Measurements from ENCODE around the gene ASTN2. TPM values are rescaled to one million over a fixed set of nuclear protein-coding genes. Genes with fewer than 3 reads are reported as not detected.

Gene ASTN2
- total and polyA plus RNA-seq, 2 donors (not counting 3 experiments of a cell fraction or from before 2014, with no cell fraction given), result 1.0 to 1.9 TPM

GRCh38 chr9:116944714-116945534 is 469.9 kb downstream of the ASTN2 start:
- POLR2A ChIA-PET, result no interaction called here
- CTCF ChIA-PET, result no interaction called here
- TF ChIP-seq MYC (IDR thresholded peaks at IDR 0.05; ENCODE audit: low read depth, low read length), result no peak
- no peak for TF ChIP-seq EZH2 (IDR thresholded peaks at IDR 0.05; ENCODE audit: borderline replicate concordance, low read depth, low read length, severe bottlenecking)
- no peak for TF ChIP-seq POLR2AphosphoS5 (IDR thresholded peaks at IDR 0.05; ENCODE audit: insufficient read depth, low read depth, low read length)
- TF ChIP-seq JUN (IDR thresholded peaks at IDR 0.05; ENCODE audit: borderline replicate concordance, insufficient read depth, insufficient read length, low read depth), result no peak
- no peak for TF ChIP-seq GATA2 (IDR thresholded peaks at IDR 0.05; ENCODE audit: insufficient read depth, insufficient read length, low read depth, low read length)
- no peak for TF ChIP-seq FOS (IDR thresholded peaks at IDR 0.05; ENCODE audit: borderline replicate concordance, insufficient read depth, low read length)
- no peak for TF ChIP-seq MAX (IDR thresholded peaks at IDR 0.05; ENCODE audit: insufficient read depth, insufficient read length)

More at GRCh38 chr9:116944714-116945534, 469.9 kb downstream of the ASTN2 start:
- Histone ChIP-seq H3K4me1 (ENCODE audit: control insufficient read depth, extremely low read depth, insufficient read depth, low read length) (no peaks in the 10 kb centered on the region), H3K9ac (replicated peaks; ENCODE audit: extremely low read depth, insufficient read depth, low read length) (no peak overlapping the region), H3K79me2 (ENCODE audit: control insufficient read depth, insufficient read depth, low read length) (no peaks in the 10 kb centered on the region), H3K36me3 (ENCODE audit: control insufficient read depth in 2 of 2, extremely low read depth in 1 of 2, insufficient read depth in 2 of 2, low read length in 2 of 2) (no peaks in the 10 kb centered on the region), H3K27ac (ENCODE audit: insufficient read depth, low read depth, low read length) (no peak overlapping the region), H3K27me3 (ENCODE audit: control insufficient read depth in 2 of 2, insufficient read depth in 2 of 2, low read length in 2 of 2) (no peaks in the 10 kb centered on the region), H3K4me2 (ENCODE audit: insufficient read depth, low read length) (no peak overlapping the region), H3K9me1 (replicated peaks; ENCODE audit: control insufficient read depth, extremely low read depth, insufficient read depth, low read length) (no peaks in the 10 kb centered on the region), H2AFZ (ENCODE audit: low read depth, low read length) (no peak overlapping the region), H3K9me3 (replicated peaks; ENCODE audit: control insufficient read depth, insufficient read depth, low read length) (peaks cover 2% of the 10 kb centered on the region), H4K20me1 (replicated peaks; ENCODE audit: control insufficient read depth, extremely low read depth, insufficient read depth, low read length) (no peaks in the 10 kb centered on the region), H3K4me3 (replicated peaks in 1 of 3; ENCODE audit: insufficient read depth in 1 of 3, low read depth in 1 of 3, low read length in 3 of 3) (no peak overlapping the region)
- BruUV-seq (replicated peaks), result no TSS peak
- intact Hi-C loops (cut with micrococcal nuclease), result no loop called here
- dilution Hi-C loops (cut with MboI; ENCODE audit: extremely low pct_ligation_motif_present, low sequenced_read_pairs), result no loop called here
- FAIRE-seq (no peak), DNase-seq (ENCODE audit: low read depth, low spot score) (no peak)

Data from endothelial cell of umbilical vein (primary cell).